SK-N-SH (cell line): Measurements from ENCODE around the gene ZNF148. TPM values are rescaled to one million over a fixed set of nuclear protein-coding genes. Genes with fewer than 3 reads are reported as not detected.

Source experiments
- CTCF ChIA-PET: fragments of 300-600, 350-600 bp; formaldehyde crosslinking; extraction: SDS; loops from one replicate; lab custom pipeline; 2021; lab: Yijun Ruan, JAX
- POLR2A ChIA-PET: fragments of 350-600 bp; sonication (Branson Sonifier 250); formaldehyde crosslinking; extraction: SDS; loops from one replicate; lab custom pipeline; 2020; ENCODE audit warnings: antibody characterized with exemption, inconsistent platforms; lab: Yijun Ruan, JAX
- DNase-seq: peaks from one replicate; pipeline ENCODE4 v3.0.0; 2012
- H2AFZ ChIP-seq: fragments of 200-600 bp; sonication (generic); 2 replicates; pipeline ENCODE4 v1.8.1; 2016; ENCODE audit warnings: antibody characterized with exemption, mild to moderate bottlenecking, low read depth
- H3F3A ChIP-seq: fragments of 200-600 bp; sonication (generic); replicated peaks from 2 replicates; pipeline ENCODE3; 2016; ENCODE audit warnings: antibody characterized with exemption, mild to moderate bottlenecking; ENCODE audit not compliant: insufficient read depth
- H3K27ac ChIP-seq, 2 experiments: fragments of 200-500 bp in 1 of 2; fragments of 200-600 bp in 1 of 2; sonication (Bioruptor generic) in 1 of 2; sonication (generic), shearing (Covaris generic) in 1 of 2; 2 replicates each; pipeline versions ENCODE4 v1.5.1 to v1.6.1; 2014 to 2016; ENCODE audit warnings: low read depth in 2 of 2, inconsistent platforms in 1 of 2, low read length in 1 of 2, mild to moderate bottlenecking in 1 of 2, mixed read lengths in 1 of 2
- H3K27me3 ChIP-seq: fragments of 200-600 bp; sonication (generic), shearing (Covaris generic); 2 replicates; pipeline ENCODE4 v1.6.1; 2016; ENCODE audit warnings: mixed run types; ENCODE audit not compliant: insufficient read depth
- H3K36me3 ChIP-seq, 2 experiments: fragments of 200-500 bp in 1 of 2; fragments of 200-600 bp in 1 of 2; sonication (Bioruptor generic) in 1 of 2; sonication (generic) in 1 of 2; replicated peaks in 1 of 2; 2 replicates each; pipeline versions ENCODE3 to v1.5.1; 2014 to 2016; ENCODE audit warnings: low read length in 1 of 2, mild to moderate bottlenecking in 1 of 2; ENCODE audit not compliant: insufficient read depth in 2 of 2, control insufficient read depth in 1 of 2
- H3K4me1 ChIP-seq, 2 experiments: fragments of 200-500 bp in 1 of 2; fragments of 200-600 bp in 1 of 2; sonication (Bioruptor generic) in 1 of 2; sonication (generic), shearing (Covaris generic) in 1 of 2; 2 replicates each; pipeline versions ENCODE4 v1.5.1 to v1.6.1; 2014 to 2016; ENCODE audit warnings: low read depth in 1 of 2, low read length in 1 of 2, mixed run types in 1 of 2; ENCODE audit not compliant: insufficient read depth in 2 of 2, control insufficient read depth in 1 of 2
- H3K4me2 ChIP-seq: fragments of 200-600 bp; sonication (generic), shearing (Covaris generic); 2 replicates; pipeline ENCODE4 v1.6.1; 2017; ENCODE audit warnings: mixed run types
- H3K4me3 ChIP-seq, 2 experiments: fragments of 200-500 bp in 1 of 2; fragments of 200-600 bp in 1 of 2; sonication (Bioruptor generic) in 1 of 2; sonication (generic), shearing (Covaris generic) in 1 of 2; 2 replicates each; pipeline versions ENCODE4 v1.5.1 to v1.8.1; 2014 to 2016; ENCODE audit warnings: low read depth in 2 of 2, inconsistent platforms in 1 of 2, low read length in 1 of 2, mild to moderate bottlenecking in 1 of 2, mixed read lengths in 1 of 2, moderate library complexity in 1 of 2
- H3K79me2 ChIP-seq: fragments of 200-600 bp; sonication (generic); 2 replicates; pipeline ENCODE4 v1.8.1; 2017; ENCODE audit warnings: mild to moderate bottlenecking; ENCODE audit not compliant: insufficient read depth
- H3K9ac ChIP-seq: fragments of 200-600 bp; sonication (generic); 2 replicates; pipeline ENCODE4 v1.6.1; 2017; ENCODE audit warnings: mixed run types
- H3K9me2 ChIP-seq: fragments of 200-600 bp; sonication (generic); 2 replicates; pipeline ENCODE4 v1.6.1; 2017; ENCODE audit warnings: mixed run types
- H3K9me3 ChIP-seq: fragments of 200-600 bp; sonication (generic); 2 replicates; pipeline ENCODE4 v1.6.1; 2017; ENCODE audit warnings: mixed run types, mild to moderate bottlenecking, moderate library complexity
- H4K20me1 ChIP-seq: fragments of 200-600 bp; sonication (generic); 2 replicates; pipeline ENCODE4 v1.6.1; 2017; ENCODE audit warnings: mild to moderate bottlenecking, mixed run types; ENCODE audit not compliant: insufficient read depth
- CHD2 ChIP-seq: fragments of 150-350 bp; IDR thresholded peaks from 2 replicates; pipeline ENCODE4 v1.6.1; 2018; ENCODE audit warnings: low read length; ENCODE audit not compliant: partially characterized antibody
- FOSL2 ChIP-seq: IDR thresholded peaks from 2 replicates; pipeline ENCODE4 v1.4.0; 2012; ENCODE audit warnings: low read depth, mild to moderate bottlenecking, moderate library complexity, borderline replicate concordance
- FOXJ3 ChIP-seq: sonication (generic); formaldehyde crosslinking; IDR thresholded peaks from 2 replicates; pipeline ENCODE4 v1.5.1; 2020; ENCODE audit warnings: mild to moderate bottlenecking, missing genetic modification reagents
- GATA2 ChIP-seq: sonication (generic); formaldehyde crosslinking; IDR thresholded peaks from 2 replicates; pipeline ENCODE4 v1.5.0; 2020; ENCODE audit warnings: mild to moderate bottlenecking, missing genetic modification reagents
- JUND ChIP-seq: IDR thresholded peaks from 2 replicates; pipeline ENCODE4 v1.4.0; 2012
- MEF2A ChIP-seq: IDR thresholded peaks from 2 replicates; pipeline ENCODE4 v1.4.0; 2012; ENCODE audit warnings: low read depth, borderline replicate concordance
- NRF1 ChIP-seq: IDR thresholded peaks from 2 replicates; pipeline ENCODE4 v1.6.1; 2012; ENCODE audit warnings: low read depth, mild to moderate bottlenecking, low read length
- POLR2AphosphoS5 ChIP-seq: IDR thresholded peaks from 2 replicates; pipeline ENCODE4 v1.6.1; 2012; ENCODE audit warnings: low read depth, low read length
- RAD21 ChIP-seq: IDR thresholded peaks from 2 replicates; pipeline ENCODE4 v1.6.1; 2012; ENCODE audit warnings: mild to moderate bottlenecking, low read length
- RCOR1 ChIP-seq: fragments of 150-350 bp; IDR thresholded peaks from 2 replicates; pipeline ENCODE4 v1.6.1; 2017; ENCODE audit warnings: antibody characterized with exemption, low read length
- SIN3A ChIP-seq: IDR thresholded peaks from 2 replicates; pipeline ENCODE4 v1.6.1; 2012; ENCODE audit warnings: low read depth, mild to moderate bottlenecking, low read length, moderate library complexity, borderline replicate concordance
- TAF1 ChIP-seq: IDR thresholded peaks from 2 replicates; pipeline ENCODE4 v1.6.1; 2012; ENCODE audit warnings: low read depth, mild to moderate bottlenecking, low read length, moderate library complexity, borderline replicate concordance
- YY1 ChIP-seq: IDR thresholded peaks from 2 replicates; pipeline ENCODE4 v1.4.0; 2012; ENCODE audit warnings: low read depth, mild to moderate bottlenecking
- WGBS: methylation state at CpG from one replicate; pipeline ENCODE4 v1.1.6; 2017; ENCODE audit warnings: low lambda C conversion rate; 5-methylcytosine and 5-hydroxymethylcytosine counted together
- polyA plus RNA-seq, 3 experiments: library from polyadenylated mRNA; depleted of rRNA; stranded (reverse); fragments of >200 nt; gene quantifications; 2 replicates each; pipeline ENCODE4 v1.2.3, GENCODE V29; 2012
- TF ChIP-seq, protein P1 (sequence below): IDR thresholded peaks from 2 replicates; pipeline ENCODE4; 2012
- TF ChIP-seq, protein P2 (sequence below): fragments of 150-350 bp; IDR thresholded peaks from 2 replicates; pipeline ENCODE4 v1.6.1; 2017; ENCODE audit warnings: antibody characterized with exemption, low read length, low read depth, borderline replicate concordance
- TF ChIP-seq, protein P3 (sequence below): IDR thresholded peaks from 2 replicates; pipeline ENCODE4 v1.4.0; 2012; ENCODE audit warnings: low read depth, borderline replicate concordance
- TF ChIP-seq, protein P4 (sequence below): IDR thresholded peaks from 2 replicates; pipeline ENCODE4 v1.6.1; 2012; ENCODE audit warnings: mild to moderate bottlenecking, low read depth, low read length, moderate library complexity
- TF ChIP-seq, protein P5 (sequence below): IDR thresholded peaks from 2 replicates; pipeline ENCODE4 v1.4.0; 2012; ENCODE audit warnings: low read depth, borderline replicate concordance

Gene ZNF148
- polyA plus RNA-seq, 1 of the 3 experiments (the other 2 are of a cell fraction): 5.1 TPM

DNA sequence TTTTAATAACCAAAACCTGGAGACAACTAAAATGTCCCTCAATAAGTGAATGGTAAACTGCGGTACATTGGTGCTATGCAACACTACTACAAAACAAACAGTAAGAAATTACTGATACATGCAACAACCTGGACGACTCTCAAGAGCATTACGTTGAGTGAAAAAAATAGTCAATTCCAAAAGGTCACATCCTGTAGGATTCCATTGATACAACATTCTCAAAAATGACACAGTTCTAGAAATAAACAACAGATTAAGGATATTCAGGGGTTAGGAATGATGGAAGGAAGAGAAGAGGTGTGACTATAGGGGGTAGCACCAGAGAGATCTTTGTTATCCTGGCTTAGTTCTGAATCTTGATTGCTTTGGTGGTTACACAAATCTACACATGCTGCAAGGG lies 72.2 kb downstream of the ZNF148 start:
- CTCF ChIA-PET: interaction anchor here (1.0 kb wide), 1 partner anchor 11 kb away, joined by 3 read pairs; no protein-coding TSS in a partner anchor

More for the DNA sequence above, 72.2 kb downstream of the ZNF148 start:
- TF ChIP-seq NRF1 (no peak), JUND (no peak), RCOR1 (no peak), CHD2 (no peak), SIN3A (no peak), YY1 (no peak), POLR2AphosphoS5 (no peak), MEF2A (no peak), TAF1 (no peak), FOSL2 (no peak), RAD21 (no peak), GATA2 (CRISPR knock-in tag) (no peak), FOXJ3 (no peak)
- TF ChIP-seq, protein P1, sequence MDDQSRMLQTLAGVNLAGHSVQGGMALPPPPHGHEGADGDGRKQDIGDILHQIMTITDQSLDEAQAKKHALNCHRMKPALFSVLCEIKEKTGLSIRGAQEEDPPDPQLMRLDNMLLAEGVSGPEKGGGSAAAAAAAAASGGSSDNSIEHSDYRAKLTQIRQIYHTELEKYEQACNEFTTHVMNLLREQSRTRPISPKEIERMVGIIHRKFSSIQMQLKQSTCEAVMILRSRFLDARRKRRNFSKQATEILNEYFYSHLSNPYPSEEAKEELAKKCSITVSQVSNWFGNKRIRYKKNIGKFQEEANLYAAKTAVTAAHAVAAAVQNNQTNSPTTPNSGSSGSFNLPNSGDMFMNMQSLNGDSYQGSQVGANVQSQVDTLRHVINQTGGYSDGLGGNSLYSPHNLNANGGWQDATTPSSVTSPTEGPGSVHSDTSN: no peak
- TF ChIP-seq, protein P2, sequence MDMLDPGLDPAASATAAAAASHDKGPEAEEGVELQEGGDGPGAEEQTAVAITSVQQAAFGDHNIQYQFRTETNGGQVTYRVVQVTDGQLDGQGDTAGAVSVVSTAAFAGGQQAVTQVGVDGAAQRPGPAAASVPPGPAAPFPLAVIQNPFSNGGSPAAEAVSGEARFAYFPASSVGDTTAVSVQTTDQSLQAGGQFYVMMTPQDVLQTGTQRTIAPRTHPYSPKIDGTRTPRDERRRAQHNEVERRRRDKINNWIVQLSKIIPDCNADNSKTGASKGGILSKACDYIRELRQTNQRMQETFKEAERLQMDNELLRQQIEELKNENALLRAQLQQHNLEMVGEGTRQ: no peak
- TF ChIP-seq, protein P3, sequence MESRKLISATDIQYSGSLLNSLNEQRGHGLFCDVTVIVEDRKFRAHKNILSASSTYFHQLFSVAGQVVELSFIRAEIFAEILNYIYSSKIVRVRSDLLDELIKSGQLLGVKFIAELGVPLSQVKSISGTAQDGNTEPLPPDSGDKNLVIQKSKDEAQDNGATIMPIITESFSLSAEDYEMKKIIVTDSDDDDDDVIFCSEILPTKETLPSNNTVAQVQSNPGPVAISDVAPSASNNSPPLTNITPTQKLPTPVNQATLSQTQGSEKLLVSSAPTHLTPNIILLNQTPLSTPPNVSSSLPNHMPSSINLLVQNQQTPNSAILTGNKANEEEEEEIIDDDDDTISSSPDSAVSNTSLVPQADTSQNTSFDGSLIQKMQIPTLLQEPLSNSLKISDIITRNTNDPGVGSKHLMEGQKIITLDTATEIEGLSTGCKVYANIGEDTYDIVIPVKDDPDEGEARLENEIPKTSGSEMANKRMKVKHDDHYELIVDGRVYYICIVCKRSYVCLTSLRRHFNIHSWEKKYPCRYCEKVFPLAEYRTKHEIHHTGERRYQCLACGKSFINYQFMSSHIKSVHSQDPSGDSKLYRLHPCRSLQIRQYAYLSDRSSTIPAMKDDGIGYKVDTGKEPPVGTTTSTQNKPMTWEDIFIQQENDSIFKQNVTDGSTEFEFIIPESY: no peak
- TF ChIP-seq, protein P4, sequence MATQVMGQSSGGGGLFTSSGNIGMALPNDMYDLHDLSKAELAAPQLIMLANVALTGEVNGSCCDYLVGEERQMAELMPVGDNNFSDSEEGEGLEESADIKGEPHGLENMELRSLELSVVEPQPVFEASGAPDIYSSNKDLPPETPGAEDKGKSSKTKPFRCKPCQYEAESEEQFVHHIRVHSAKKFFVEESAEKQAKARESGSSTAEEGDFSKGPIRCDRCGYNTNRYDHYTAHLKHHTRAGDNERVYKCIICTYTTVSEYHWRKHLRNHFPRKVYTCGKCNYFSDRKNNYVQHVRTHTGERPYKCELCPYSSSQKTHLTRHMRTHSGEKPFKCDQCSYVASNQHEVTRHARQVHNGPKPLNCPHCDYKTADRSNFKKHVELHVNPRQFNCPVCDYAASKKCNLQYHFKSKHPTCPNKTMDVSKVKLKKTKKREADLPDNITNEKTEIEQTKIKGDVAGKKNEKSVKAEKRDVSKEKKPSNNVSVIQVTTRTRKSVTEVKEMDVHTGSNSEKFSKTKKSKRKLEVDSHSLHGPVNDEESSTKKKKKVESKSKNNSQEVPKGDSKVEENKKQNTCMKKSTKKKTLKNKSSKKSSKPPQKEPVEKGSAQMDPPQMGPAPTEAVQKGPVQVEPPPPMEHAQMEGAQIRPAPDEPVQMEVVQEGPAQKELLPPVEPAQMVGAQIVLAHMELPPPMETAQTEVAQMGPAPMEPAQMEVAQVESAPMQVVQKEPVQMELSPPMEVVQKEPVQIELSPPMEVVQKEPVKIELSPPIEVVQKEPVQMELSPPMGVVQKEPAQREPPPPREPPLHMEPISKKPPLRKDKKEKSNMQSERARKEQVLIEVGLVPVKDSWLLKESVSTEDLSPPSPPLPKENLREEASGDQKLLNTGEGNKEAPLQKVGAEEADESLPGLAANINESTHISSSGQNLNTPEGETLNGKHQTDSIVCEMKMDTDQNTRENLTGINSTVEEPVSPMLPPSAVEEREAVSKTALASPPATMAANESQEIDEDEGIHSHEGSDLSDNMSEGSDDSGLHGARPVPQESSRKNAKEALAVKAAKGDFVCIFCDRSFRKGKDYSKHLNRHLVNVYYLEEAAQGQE: no peak
- TF ChIP-seq, protein P5, sequence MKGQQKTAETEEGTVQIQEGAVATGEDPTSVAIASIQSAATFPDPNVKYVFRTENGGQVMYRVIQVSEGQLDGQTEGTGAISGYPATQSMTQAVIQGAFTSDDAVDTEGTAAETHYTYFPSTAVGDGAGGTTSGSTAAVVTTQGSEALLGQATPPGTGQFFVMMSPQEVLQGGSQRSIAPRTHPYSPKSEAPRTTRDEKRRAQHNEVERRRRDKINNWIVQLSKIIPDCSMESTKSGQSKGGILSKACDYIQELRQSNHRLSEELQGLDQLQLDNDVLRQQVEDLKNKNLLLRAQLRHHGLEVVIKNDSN: no peak
- TF ChIP-seq, all 33 proteins: peak for 0
- Histone ChIP-seq H3K4me3 (no peak overlapping the region), H3K9ac (no peak overlapping the region), H3K9me2 (no peaks in the 10 kb centered on the region), H3K4me1 (peaks cover 0 to 10% of the 10 kb centered on the region in 2 experiments; a peak in 2 of 4 replicates), H3K27ac (no peak overlapping the region), H4K20me1 (no peaks in the 10 kb centered on the region), H3K9me3 (no peaks in the 10 kb centered on the region), H3K79me2 (peaks cover 91% of the 10 kb centered on the region), H3K27me3 (no peaks in the 10 kb centered on the region), H2AFZ (no peak overlapping the region), H3K36me3 (peaks cover 0 to 14% of the 10 kb centered on the region in 2 experiments), H3F3A (peaks cover 20% of the 10 kb centered on the region), H3K4me2 (no peak overlapping the region)
- no peak for DNase-seq
- 94% methylated on average over 3 of the region's 3 CpGs for WGBS
- POLR2A ChIA-PET: no interaction called here
